ENCODE data around the gene ADGRA3.
"Not testable (repeated sequence)": the region's sequence is repeated elsewhere in the genome, so short reads cannot be mapped to it uniquely, and the experiment has no call there.

Gene ADGRA3

DNA sequence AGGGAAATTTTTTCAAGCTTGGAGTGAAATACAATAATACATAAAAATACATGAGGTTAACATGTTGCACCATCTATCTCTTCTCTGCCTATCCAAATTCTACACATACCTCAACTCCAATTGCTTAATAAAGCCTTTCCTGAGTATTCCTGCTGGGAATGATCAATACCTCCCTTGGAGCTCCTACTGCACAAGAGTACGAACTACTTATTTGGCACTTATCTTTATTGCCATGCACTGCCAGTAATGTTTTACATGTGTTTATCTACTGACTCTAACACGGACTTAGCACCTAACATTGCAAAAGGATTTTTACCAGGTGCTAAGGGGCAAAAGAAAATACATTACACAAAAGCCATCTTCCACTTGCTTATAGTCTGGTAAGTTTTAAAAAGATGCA is 80.2 kb downstream of the ADGRA3 start:
- DNase-seq (ENCODE audit: low read depth), result no peak

DNA sequence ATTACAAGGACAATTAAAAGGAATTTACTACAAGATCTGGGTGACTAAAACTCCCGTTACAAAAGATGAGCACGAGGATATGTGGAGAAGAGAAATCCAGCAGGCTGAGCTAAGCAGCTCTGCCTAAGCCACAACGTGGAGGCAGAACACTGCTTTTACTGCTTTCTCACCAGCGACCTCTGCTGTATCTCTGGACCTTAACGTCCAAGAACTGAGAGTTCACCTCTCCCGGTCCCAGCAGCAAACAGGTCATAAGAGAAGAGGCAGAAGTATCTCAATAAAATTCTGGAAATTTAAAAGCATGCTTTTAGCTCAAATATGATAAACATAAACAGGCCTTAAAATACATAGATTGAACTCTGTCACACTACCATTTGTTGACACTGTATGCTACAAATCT is 81.0 kb downstream of the ADGRA3 start:
- DNase-seq (ENCODE audit: low read depth), result peak; percentile 54

DNA sequence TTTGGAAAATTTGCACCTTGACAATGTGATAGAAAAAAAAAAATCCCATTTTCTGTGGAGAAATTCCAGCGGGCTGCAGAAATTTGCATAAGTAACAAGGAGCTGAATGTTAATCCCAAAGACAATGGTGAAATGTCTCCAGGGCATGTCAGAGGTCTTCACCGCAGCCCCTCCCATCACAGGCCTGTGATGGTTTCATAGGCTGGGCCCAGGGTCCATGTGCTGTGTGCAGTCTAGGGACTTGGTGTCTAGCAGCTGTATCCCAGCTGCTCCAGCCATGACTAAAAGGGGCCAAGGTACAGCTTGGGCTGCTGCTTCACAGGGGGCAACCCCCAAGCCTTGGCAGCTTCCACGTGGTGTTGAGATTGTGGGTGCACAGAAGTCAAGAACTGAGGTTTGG is 85.2 kb downstream of the ADGRA3 start:
- DNase-seq (ENCODE audit: low read depth), result no peak

DNA sequence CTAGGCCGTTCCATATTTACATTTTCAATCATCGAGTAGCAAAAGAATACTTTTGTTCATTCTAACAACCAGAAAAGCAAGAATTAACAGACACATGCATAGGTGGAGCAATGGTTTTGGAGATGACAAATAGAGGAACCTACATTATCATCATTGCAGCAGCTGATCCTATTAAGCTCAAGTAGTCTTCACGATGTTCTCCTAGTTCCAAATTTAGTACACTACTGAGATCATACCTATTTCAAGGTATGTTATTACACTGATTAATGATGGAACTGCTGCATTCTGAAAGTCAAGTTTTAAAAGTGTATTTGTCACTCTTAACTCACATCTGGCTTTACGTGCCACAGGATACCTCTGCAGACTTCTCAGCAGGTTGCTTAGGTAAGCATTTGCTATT is 87.4 kb downstream of the ADGRA3 start:
- DNase-seq (ENCODE audit: low read depth), result no peak

DNA sequence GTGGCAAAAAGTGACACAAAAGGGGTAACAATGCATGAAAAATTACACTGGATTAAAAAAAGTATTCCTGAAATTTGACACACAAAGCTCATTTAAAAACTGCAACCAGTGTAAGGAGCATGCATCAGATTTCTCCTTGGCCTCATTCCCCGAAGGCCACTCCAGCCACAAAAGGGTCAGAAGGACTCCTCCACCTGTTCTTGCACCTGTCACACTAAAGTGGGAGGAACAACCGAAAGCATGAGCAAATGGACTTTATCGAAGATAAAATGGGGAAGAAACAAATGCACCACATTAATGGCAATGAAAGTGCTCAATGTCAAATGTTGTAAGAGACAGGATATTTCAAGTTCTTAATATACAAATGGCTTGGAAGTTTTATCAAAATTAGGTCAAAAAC is 88.2 kb downstream of the ADGRA3 start:
- DNase-seq (ENCODE audit: low read depth), result no peak

DNA sequence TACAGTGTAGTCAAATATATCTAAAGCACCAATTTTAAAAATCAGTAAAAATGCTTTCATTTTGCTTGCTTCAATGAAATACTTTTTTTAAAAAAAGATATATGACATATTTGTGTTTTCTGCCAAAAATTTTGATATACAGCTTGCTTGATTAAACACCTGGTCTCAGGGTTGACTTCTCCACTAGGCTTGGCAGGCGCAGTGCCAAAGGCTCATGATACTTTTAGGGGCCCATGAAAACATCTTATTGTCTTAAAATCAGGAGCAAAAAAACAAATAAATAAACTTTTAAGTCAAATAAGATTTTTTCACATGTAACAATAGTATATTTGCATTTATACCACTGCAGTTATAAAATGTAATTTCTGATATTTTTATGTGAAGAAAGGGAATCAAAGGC is 95.6 kb downstream of the ADGRA3 start:
- no peak for DNase-seq (ENCODE audit: low read depth)

DNA sequence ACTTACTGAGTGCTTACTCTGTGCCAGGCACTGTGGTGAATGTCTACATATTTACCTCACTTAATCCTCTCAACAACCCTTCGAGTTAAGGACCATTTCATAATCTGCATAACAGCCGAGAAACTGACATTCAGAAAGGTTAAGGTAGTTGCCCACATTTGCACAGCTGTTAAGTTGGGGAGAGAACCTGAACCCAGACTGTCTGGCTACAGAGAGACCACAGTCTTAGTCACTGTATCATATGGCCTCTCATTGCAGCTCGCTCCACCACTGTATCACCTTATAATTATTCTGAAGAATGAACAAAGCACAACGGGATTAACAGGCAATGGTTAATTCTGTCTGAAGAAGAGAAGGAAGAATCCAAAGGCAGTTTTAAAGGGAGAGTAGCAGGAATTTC is 98.5 kb downstream of the ADGRA3 start:
- DNase-seq (ENCODE audit: low read depth), result no peak

DNA sequence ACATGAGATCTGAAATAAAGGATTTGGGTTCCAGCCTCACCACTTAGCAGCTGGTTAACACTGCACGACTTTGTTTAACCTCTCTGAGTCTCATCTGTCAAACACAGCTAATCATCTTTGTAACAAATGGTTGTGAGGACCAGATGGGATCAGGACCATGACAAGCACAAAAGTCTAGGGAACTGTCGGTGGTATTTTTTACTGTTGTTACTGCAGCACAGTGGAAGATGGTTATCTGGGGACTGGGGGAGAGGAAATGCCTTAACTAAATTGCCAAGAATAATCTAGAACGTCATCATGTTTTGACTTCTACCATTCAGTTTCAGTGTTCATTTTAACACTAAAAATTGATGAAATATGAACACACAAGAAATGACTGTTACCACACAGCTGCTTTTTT is 99.5 kb downstream of the ADGRA3 start:
- peak; percentile 60 for DNase-seq (ENCODE audit: low read depth)

DNA sequence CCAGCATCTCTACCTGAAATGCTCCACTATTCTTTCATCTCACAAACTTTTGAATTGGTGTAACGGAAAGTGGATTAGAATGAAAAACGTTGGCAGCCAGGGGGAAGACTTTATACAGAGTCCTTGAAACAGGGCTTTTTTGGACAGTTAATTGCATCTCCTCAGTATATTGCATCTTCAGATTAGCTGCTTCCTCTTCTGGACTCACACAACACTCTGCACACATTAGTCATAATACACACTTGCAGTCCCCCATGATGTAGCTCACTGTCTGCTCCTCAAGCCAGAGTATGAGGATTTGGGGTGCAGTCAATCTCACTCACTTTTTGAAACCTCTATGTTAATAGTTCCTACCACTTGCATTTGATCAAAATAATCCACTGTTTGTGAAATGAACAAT is 101.0 kb downstream of the ADGRA3 start:
- DNase-seq (ENCODE audit: low read depth), result no peak

DNA sequence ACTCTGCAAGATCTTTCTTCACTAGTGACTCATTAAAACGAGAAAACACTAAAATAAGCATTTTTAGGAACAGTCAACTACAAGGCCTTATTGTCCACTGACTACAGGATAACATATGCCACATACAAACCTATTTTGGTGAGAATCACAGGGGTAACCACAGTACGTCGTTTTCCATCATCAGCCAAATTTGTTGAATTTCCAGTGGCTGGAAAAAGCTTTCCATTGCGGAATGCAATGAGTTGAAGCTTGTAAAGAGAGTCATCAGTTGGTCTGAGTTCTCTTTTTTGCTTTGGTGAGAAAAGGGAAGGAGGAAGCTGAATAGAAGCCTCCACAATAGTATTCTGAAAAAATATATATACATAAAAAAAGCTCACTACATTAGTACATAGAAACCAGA is 102.4 kb downstream of the ADGRA3 start:
- DNase-seq (ENCODE audit: low read depth), result no peak

DNA sequence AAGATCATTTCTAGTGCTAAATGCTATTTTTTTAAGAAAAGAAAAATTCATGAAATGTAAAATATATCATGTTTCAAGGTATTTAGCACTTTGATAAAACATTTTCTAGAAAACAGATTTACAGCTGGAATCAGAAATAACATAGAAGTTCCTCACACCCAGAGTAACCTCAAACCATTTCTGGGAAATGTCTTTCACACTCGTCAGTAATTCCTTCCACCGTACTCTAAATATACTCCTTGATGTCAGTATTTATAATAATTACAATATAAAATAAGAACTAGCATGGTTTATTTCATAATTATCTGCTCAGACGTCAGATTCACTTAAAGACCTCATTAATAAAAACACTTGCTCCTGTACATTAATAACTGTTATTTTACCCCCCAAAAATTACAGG is 103.9 kb downstream of the ADGRA3 start:
- no peak for DNase-seq (ENCODE audit: low read depth)

DNA sequence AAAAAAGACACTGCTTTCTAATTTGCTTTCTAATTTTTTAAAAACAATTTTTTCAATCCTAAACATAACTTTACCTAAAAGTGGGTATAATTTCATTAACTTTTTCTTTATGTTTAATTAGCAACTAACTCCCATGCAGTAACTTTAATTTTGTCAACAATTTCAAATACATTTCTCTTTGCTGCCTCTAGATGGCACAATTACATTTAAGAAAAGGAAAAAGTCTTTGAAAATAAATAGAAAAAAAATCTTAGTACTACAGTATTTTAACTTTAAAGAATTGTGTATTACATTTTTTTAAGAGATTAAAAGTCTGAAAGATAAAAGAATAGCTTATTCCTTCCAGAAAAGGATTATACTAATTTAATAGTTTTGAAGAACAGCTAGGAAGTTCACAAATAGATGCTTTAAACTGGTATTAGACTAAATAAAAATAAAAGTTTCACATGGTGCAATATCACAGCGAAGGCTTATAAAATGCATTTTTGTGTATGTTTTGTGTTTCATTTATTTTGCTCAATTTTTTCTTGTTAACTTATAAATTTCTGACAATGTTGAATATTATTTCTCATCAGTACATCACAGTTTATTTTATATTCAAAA is 105.1 kb downstream of the ADGRA3 start:
- peak; percentile 30 for DNase-seq (ENCODE audit: low read depth)

DNA sequence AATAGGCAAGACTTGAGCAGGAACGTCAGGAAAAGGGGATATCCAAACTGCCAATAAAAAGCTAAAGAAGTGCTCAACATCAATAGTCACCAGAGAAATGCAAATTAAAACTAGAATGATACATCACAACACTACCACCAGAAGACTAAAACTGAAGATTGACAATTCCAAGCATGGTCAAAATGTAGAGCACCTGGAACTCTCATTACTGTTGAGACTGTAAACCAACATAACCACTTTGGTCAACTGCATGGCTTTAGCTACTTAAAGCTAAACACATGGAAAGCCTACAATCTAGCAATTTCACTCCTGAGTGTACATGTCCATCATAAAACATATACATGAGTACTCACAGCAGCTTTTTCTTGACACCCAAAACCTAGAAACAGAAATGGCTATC is 107.4 kb downstream of the ADGRA3 start:
- no peak for DNase-seq (ENCODE audit: low read depth)

DNA sequence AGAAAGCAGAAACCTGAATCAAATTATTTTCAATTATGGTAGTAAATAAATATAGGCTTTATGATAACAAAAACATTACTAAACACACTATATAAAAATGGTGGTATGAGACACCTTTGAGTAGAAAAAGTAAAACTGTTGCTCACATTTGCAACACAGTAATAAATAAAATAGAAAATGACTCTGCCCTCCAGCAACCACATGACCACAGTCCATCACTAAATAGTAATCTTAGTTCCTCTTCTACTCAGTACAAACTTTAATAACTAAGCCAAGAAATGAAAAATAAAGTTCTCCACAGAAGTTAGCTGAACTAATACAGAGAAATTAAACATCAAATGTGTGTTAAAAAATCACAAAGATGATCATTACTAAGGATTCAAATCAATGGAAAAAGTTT is 108.5 kb downstream of the ADGRA3 start:
- no peak for DNase-seq (ENCODE audit: low read depth)

DNA sequence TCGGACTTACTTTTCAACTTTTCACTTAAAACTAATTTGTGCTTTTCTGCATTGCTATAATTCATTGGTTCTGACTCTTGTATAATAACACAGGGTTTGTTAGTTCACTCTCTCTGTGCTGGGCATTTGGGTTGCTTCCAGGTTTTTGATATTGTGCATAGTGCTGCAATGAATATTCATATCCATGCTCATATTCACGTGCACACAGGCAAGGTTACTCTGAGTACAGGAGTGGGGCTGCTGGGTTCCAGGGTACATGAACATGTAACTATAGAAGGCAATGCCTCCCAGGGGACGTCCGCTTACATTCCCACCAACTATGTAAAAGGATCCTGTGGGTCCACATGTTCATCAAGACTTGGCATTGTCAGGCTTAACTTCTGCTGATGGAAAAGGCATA is 117.2 kb downstream of the ADGRA3 start:
- no peak for DNase-seq (ENCODE audit: low read depth)

DNA sequence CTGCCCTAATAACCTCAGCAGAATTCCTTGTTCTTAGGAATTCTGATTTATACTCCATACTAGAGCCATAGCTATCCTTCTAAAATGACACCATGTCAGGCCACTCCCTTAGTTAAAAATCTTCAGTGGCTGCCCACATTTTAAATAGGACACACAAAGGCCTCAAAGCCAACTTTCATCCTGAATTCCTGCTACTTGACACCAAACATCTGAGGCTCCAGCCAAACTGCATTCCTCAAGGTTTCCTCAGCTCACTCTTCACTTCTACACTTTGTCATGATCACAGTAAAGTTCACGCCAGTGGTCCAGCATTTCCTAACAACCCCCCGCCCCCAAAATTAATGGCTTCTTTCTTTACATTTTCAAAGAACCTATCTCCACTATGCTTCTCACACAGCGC is 124.3 kb downstream of the ADGRA3 start:
- peak; percentile 70 for DNase-seq (ENCODE audit: low read depth)

DNA sequence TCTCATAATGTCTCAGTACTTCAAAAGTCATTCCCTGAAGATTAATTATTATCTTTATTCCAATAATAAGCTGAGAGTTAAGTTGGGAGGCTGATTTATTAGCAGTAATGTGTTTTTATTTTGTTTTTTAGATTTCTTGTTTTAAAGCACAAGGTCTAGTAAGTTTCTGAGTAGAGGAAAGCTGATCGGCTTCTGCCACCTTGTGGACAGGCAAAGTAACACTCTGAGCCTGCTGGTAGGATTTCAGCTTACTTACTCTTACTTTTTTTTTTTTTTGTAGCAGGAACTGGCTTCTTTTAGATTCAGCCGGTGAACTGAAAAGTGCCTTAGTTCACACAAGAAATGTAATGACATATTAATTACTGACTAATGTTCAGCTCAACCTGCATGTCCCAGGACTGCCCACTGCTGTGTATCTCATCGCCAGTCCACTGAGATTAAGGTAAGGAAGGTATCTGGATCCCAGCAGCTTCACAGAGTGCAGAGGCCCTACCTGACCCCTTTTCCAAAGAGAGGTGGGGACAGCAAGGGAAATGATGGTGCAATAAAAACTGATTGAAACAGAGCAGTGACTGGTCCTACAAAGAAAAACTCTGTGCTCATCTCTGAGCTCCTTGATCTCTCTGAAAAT is 126.5 kb downstream of the ADGRA3 start:
- peak; percentile 80 for DNase-seq (ENCODE audit: low read depth)

DNA sequence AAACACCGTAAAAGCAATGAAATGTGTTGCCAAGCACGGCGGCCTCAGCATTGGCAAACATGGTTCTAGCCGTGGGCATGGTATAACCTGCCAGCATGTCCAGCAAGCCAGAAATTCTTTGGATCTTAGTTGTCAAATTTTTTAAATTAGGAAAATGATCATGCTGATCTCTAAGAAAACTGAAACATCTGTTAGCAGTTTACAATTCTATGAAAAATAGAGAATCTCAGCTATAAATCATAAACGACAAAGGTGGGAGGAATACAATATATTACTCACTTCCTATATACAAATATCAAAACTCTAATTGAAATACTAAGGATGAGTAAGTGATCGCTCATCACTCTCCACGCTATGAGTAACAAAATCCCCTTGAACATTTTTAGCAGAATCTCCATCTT is 130.3 kb downstream of the ADGRA3 start:
- peak; percentile 65 for DNase-seq (ENCODE audit: low read depth)

DNA sequence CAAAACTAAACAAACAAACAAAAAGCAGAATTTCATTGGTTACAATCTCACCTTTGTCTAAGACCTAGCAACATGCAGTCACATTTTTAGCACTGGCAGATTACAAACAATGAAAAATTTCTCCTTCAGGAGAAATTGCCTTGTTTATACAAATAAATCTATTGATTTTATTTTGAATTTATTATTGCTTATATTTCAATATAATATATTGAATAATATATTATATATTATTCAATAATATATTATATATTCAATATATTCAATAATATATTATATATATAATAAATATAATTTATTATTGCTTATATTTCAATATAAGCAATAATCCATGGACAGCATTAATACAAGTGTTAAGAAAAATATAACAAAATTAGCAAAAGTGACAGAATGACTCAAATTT is 131.7 kb downstream of the ADGRA3 start:
- DNase-seq (ENCODE audit: low read depth), result no peak

DNA sequence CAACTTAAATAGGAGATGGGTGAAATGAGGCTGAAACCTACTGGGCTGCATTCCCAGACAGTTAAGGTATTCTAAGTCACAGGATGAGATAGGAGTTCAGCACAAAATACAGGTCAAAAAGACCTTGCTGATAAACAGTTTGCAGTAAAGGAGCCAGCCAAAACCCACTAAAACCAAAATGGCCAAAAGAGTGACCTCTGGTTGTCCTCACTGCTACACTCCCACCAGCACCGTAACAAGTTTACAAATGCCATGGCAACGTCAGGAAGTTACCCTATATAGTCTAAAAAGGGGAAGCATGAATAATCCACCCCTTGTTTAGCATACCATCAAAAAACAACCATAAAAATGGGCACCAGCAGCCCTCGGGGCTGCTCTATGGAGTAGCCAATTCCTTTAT is 133.7 kb downstream of the ADGRA3 start:
- not testable (repeated sequence) for DNase-seq (ENCODE audit: low read depth)

DNA sequence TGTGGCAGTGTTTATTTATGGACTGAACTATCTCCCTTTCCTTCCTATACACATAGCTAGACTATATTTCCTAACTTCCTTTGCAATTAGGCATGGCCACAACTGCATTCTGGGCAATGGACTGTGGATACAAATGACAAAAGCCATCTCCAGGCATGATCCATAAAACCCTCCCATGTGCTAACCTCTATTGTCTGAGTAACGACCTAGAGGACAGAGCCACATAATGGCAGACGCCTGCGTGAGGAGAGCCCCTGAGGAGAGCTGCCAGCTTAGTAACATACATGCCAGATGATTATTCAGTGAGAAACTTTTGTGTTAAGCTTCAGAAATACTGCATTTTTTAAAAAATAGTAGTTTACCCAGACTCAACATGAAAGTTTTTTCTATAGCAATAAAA is 142.9 kb downstream of the ADGRA3 start:
- no peak for DNase-seq (ENCODE audit: low read depth)

DNA sequence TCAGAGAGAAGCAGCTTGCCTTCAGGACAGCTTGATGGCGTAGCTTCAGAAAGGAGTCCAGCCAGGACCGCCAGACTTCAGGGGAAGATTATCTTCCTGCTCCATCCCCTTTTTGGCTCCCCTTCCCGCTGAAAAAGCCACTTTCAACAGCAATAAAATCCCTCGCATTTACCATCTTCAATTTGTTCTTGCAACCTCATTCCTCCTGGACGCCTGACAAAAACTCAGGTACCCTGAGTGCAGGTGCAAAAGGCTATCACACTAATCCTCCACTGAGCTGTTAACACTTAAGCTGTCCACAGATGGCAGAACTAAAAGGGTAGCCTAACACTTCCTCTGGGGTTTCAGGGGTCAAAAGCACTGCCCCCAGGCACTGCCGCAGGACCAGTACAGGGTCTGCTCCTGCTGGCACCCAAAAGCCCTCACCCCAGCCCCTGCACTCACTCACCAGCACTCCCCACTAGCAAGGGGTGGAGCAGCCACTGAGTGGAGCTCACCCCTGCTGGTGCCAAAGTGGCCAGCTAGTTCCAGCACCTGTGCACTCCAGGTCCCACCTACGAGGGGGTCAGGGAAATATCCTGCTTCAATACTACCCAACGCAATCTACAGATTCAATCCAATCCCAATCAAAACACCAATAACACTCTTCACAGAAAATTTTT is 145.8 kb downstream of the ADGRA3 start:
- no peak for DNase-seq (ENCODE audit: low read depth)

DNA sequence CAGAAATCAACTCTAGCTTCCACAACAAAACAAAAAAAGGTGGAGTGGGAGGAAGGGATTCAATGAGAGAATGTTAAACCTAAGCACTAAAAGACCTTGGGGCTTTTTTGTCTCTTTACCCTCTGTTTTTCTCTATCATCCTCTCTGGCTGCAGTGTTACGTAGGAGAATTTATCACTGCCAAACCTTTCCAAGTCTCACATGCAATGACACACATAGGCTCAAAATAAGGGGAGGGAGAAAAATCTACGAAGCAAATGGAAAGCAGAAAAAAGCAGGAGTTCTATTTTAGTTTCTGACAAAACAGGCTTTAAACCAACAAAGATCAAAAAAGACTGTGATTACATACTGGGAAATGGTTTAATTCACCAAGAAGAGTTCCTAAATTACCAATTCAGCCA is 152.1 kb downstream of the ADGRA3 start:
- no peak for DNase-seq (ENCODE audit: low read depth)

DNA sequence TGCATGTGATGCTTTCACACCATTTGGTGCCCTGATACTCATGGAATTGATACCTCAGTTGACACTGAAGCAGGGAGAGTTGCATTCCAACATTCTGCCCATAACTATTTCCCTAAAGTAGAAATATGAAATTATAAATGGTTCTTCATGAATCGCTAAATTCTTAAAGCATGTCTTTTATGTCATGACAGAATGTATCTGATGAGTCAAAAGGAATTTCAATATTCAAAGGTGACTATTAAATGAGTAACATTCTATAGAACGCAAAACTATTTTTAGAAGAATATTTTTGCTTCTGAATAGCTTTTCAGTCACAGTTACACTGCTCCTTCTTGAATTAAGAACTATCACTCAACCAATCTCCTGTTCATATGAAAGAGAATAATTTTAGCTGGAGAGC is 152.8 kb downstream of the ADGRA3 start:
- DNase-seq (ENCODE audit: low read depth), result peak; percentile 4
